Suprapubic skin (tissue), 4 donors: ENCODE data around the gene PTGIS. TPM values are rescaled to one million over a fixed set of nuclear protein-coding genes. Genes with fewer than 3 reads are reported as not detected.
A peak's percentile ranks its signal among the peaks of the same experiment; 100 is the strongest.

Source experiments
- DNase-seq, 2 donors: peaks; one replicate each; pipeline ENCODE4 v3.0.0-alpha.2; 2019; ENCODE audit warnings: low spot score in 2 of 2
- H3K27ac ChIP-seq: fragments of 200-600 bp; sonication (generic); one replicate; pipeline ENCODE4 v1.5.1; 2019
- H3K27me3 ChIP-seq: fragments of 200-600 bp; sonication (generic); one replicate; pipeline ENCODE4 v1.5.1; 2019
- H3K36me3 ChIP-seq: fragments of 200-600 bp; sonication (generic); one replicate; pipeline ENCODE4 v1.5.1; 2019
- H3K4me1 ChIP-seq: fragments of 200-600 bp; sonication (generic); one replicate; pipeline ENCODE4 v1.5.1; 2019
- H3K4me3 ChIP-seq: fragments of 200-600 bp; sonication (generic); one replicate; pipeline ENCODE4 v1.5.1; 2019; ENCODE audit warnings: mild to moderate bottlenecking
- H3K9me3 ChIP-seq: fragments of 200-600 bp; sonication (generic); one replicate; pipeline ENCODE4 v1.5.1; 2019
- CTCF ChIP-seq, 2 donors: fragments of 200-600 bp in 1 of 2; fragments of 450-650 bp in 1 of 2; sonication (generic) in 1 of 2; IDR thresholded peaks; one replicate each; pipeline ENCODE4 v1.5.1; 2016 to 2019; ENCODE audit warnings: antibody characterized with exemption in 2 of 2, mild to moderate bottlenecking in 1 of 2, moderate library complexity in 1 of 2
- EP300 ChIP-seq: sonication (generic); formaldehyde crosslinking; IDR thresholded peaks from one replicate; pipeline ENCODE4 v1.6.1; 2017; ENCODE audit warnings: antibody characterized with exemption
- POLR2A ChIP-seq, 2 donors: fragments of 450-650 bp; IDR thresholded peaks; one replicate each; pipeline ENCODE4 v1.6.1; 2017; ENCODE audit warnings: antibody characterized with exemption in 2 of 2, mild to moderate bottlenecking in 2 of 2, moderate library complexity in 2 of 2
- POLR2AphosphoS5 ChIP-seq, 3 donors: sonication (generic); formaldehyde crosslinking; IDR thresholded peaks; one replicate each; pipeline ENCODE4 v1.6.1; 2017; ENCODE audit warnings: antibody characterized with exemption in 3 of 3
- WGBS: methylation state at CpG from one replicate; pipeline ENCODE4 v1.1.5; 2018; 5-methylcytosine and 5-hydroxymethylcytosine counted together
- total RNA-seq, 4 donors: library from RNA; depleted of rRNA; stranded (reverse); fragments of >200 nt; gene quantifications; one replicate each; pipeline ENCODE4 v1.1.0, GENCODE V29; 2016

Gene PTGIS
- total RNA-seq, 4 donors from 2014 or later = 4.3 to 14.4 (median 7.0) TPM

GRCh38 chr20:49607568-49607967 is 39.6 kb upstream of the PTGIS start:
- no peak for TF ChIP-seq EP300
- TF ChIP-seq POLR2AphosphoS5 (IDR thresholded peaks at IDR 0.05) = no peak
- TF ChIP-seq POLR2A (IDR thresholded peaks at IDR 0.05) = no peak
- no peak for TF ChIP-seq CTCF (IDR thresholded peaks at IDR 0.05)
- H3K4me1 ChIP-seq = peaks cover 30% of the 10 kb centered on the region
- H3K27ac ChIP-seq = no peak overlapping the region
- WGBS = 96% methylated on average over 1 of the region's 1 CpG
- no peaks in the 10 kb centered on the region for H3K36me3 ChIP-seq
- no peak for DNase-seq
- no peak overlapping the region for H3K4me3 ChIP-seq
- H3K27me3 ChIP-seq = peaks cover 17% of the 10 kb centered on the region
- H3K9me3 ChIP-seq = no peaks in the 10 kb centered on the region

GRCh38 chr20:49603209-49603627 is 35.3 kb upstream of the PTGIS start:
- Histone ChIP-seq H3K9me3 (no peaks in the 10 kb centered on the region), H3K36me3 (no peaks in the 10 kb centered on the region)

GRCh38 chr20:49602345-49603208 is 34.6 kb upstream of the PTGIS start:
- no peak overlapping the region for H3K4me3 ChIP-seq
- H3K4me1 ChIP-seq = peaks cover 14% of the 10 kb centered on the region
- WGBS = 84% methylated on average over 8 of the region's 9 CpGs
- TF ChIP-seq POLR2AphosphoS5 (IDR thresholded peaks at IDR 0.05) = no peak
- TF ChIP-seq EP300 = no peak
- no peak for TF ChIP-seq CTCF (IDR thresholded peaks at IDR 0.05)
- TF ChIP-seq POLR2A (IDR thresholded peaks at IDR 0.05) = no peak
- H3K36me3 ChIP-seq = no peaks in the 10 kb centered on the region
- no peak for DNase-seq
- H3K9me3 ChIP-seq = no peaks in the 10 kb centered on the region
- peaks cover 5% of the 10 kb centered on the region for H3K27me3 ChIP-seq
- no peak overlapping the region for H3K27ac ChIP-seq

More at GRCh38 chr20:49603209-49603627, 35.3 kb upstream of the PTGIS start:
- 74% methylated on average over 7 of the region's 11 CpGs for whole genome bisulfite sequencing
- DNase-seq = no peak
- peaks cover 9% of the 10 kb centered on the region for H3K27me3 ChIP-seq
- peaks cover 14% of the 10 kb centered on the region for H3K4me1 ChIP-seq
- no peak for TF ChIP-seq POLR2AphosphoS5 (IDR thresholded peaks at IDR 0.05)
- TF ChIP-seq EP300 = no peak
- no peak for TF ChIP-seq CTCF (IDR thresholded peaks at IDR 0.05)
- TF ChIP-seq POLR2A (IDR thresholded peaks at IDR 0.05) = no peak
- no peak overlapping the region for H3K27ac ChIP-seq
- H3K4me3 ChIP-seq = no peak overlapping the region

- Histone ChIP-seq H3K36me3 (no peaks in the 10 kb centered on the region), H3K27ac (peak overlapping the region; percentile 34)
- TF ChIP-seq CTCF (IDR thresholded peaks at IDR 0.05) (no peak), EP300 (no peak), POLR2A (IDR thresholded peaks at IDR 0.05) (no peak), POLR2AphosphoS5 (IDR thresholded peaks at IDR 0.05) (no peak)
Measured at GRCh38 chr20:49601153-49601924, 33.4 kb upstream of the PTGIS start.

GRCh38 chr20:49599746-49600113 is 31.8 kb upstream of the PTGIS start:
- Histone ChIP-seq H3K36me3 (no peaks in the 10 kb centered on the region), H3K4me1 (peaks cover 7% of the 10 kb centered on the region), H3K27me3 (no peaks in the 10 kb centered on the region), H3K9me3 (no peaks in the 10 kb centered on the region), H3K4me3 (no peak overlapping the region), H3K27ac (no peak overlapping the region)
- DNase-seq = no peak
- TF ChIP-seq POLR2A (IDR thresholded peaks at IDR 0.05) (no peak), POLR2AphosphoS5 (IDR thresholded peaks at IDR 0.05) (no peak), CTCF (IDR thresholded peaks at IDR 0.05) (no peak), EP300 (no peak)
- 95% methylated on average over 4 of the region's 4 CpGs for WGBS

More at GRCh38 chr20:49601153-49601924, 33.4 kb upstream of the PTGIS start:
- 95% methylated on average over 4 of the region's 5 CpGs for WGBS
- Histone ChIP-seq H3K4me3 (no peak overlapping the region), H3K4me1 (peaks cover 14% of the 10 kb centered on the region), H3K27me3 (no peaks in the 10 kb centered on the region), H3K9me3 (no peaks in the 10 kb centered on the region)
- no peak for DNase-seq
